HG03135 (cell line): ENCODE results near the gene CBFA2T3.

ENCODE experiments used
- ATAC-seq: cut with Tn5 transposase; IDR thresholded peaks from one replicate; pipeline ENCODE4 v1.9.1; 2021; ENCODE audit warnings: mild to moderate bottlenecking, moderate library complexity; ENCODE audit not compliant: unreplicated experiment

CBFA2T3 gene

GRCh38 chr16:88865310-88865709 lies 111.7 kb downstream of the CBFA2T3 start:
- ATAC-seq = no peak

GRCh38 chr16:88864521-88864920 lies 112.5 kb downstream of the CBFA2T3 start:
- ATAC-seq = no peak

DNA sequence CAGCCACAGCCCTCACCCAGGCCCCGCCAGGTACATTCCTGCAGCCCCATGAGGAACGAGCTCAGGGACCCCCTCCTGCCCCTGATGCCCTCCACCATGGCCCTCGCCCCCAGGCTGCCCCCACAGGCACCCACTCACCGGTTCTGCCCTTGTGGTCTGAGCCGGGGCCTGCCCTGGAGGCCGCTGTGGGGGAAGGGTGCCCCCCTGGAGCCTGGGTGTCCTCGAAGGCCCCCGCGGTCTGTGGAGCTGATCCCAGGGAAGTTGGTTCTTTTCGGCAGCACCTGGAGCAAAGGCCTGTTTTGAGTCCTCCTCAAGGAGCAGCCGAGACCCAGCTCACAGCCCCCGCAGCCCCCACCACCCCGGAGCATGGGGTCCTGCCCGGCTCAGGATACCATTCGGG lies 112.9 kb downstream of the CBFA2T3 start:
- no peak for ATAC-seq

- no peak for ATAC-seq
Measured at GRCh38 chr16:88863426-88863825, 113.6 kb downstream of the CBFA2T3 start.

DNA sequence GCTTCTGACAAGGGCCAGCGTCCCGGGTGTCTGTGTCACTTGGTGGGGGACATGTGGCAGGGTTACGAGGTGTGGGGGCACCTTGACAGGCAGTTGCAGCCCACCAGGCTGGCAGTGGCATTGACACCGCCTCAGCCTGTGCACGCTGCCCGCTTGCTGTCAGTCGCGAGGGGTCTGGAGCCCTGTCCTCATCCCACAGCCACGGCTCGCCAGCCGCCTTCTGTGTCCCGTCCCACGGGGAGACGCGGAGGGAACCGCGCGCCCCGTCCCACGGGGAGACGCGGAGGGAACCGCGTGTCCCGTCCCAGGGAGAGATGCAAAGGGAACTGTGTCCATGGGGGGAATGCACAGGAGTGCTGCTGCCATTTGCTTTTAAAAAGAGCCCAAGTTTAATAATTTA lies 114.0 kb downstream of the CBFA2T3 start:
- ATAC-seq = no peak

DNA sequence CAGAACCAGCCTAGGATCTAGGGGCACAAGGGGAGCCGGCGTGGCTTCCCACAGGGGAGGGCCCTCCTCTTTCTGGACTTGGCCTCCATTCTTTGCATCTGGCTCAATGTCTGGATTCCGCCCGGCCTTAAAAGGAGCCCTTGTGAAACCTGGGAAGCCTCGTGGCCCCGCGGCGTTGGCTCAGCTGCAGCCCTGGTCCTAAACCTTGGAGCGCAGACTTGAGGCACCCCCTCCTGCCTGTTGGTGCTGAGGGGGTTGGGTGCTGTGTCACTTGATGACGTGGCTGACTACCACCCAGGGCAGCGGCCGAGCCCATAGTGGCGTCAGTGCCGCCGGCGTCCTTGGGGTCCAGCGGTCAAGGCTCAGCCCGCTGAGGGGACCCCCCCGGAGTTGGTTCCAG lies 115.6 kb downstream of the CBFA2T3 start:
- ATAC-seq = no peak

DNA sequence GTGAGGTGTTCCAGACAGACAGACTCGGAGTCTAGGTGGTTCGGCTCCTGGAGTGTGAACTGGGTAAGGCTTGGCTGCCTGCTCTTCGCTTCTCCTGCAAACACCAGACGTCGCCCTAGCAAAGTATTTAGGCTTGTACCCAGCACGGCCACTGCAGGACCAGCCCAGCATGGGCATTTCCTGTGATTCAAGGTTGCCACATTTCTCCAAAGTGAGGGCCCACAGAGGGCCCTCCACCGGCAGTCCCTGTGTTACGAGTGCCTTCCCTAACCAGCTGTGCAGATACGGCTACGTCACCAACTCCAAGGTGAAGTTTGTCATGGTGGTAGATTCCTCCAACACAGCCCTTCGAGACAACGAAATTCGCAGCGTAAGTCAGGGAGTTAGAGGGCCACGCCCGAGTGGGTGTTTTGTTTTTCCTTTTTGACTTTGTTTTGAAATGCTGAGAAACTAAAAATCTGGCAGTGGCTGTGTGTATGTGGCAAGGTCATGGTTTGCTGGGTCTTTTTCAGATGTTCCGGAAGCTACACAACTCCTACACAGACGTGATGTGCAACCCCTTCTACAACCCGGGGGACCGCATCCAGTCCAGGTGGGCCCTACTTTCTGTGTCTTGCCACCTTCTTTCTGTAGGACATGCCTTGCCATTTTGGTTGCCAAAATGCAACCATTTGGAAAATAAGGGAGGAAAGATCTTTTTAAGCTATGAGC lies 117.5 kb downstream of the CBFA2T3 start:
- ATAC-seq = no peak

DNA sequence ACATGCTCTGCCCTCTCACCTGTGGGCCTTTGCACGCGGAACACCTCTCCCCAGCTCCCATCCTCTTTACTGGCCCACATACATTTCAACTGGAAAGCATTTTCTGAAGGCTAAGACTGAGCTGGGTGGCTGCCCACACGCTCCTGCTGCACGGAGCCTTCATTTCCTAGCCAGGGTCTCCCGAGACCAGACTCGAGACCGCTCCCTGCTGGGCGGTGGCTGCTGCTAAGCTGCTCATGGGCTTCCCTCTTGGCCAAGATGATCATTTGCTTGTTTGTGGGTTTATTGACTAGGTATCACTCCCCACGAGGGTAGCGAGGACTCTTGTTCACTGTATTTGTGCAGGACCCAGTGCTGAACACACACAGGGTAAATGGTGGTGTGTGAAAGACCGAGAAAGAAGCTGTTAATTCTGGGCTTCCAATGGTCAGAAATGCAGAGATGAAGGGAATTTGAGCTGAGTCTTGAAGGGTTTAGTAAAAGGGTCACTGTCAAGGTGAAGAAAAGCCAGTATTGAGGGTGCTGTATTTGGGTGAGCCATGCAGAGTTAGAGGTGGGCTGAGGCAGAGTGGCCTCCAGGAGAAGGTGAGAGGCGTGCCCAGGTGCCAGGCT lies 119.2 kb downstream of the CBFA2T3 start:
- peak; percentile 42 for ATAC-seq

DNA sequence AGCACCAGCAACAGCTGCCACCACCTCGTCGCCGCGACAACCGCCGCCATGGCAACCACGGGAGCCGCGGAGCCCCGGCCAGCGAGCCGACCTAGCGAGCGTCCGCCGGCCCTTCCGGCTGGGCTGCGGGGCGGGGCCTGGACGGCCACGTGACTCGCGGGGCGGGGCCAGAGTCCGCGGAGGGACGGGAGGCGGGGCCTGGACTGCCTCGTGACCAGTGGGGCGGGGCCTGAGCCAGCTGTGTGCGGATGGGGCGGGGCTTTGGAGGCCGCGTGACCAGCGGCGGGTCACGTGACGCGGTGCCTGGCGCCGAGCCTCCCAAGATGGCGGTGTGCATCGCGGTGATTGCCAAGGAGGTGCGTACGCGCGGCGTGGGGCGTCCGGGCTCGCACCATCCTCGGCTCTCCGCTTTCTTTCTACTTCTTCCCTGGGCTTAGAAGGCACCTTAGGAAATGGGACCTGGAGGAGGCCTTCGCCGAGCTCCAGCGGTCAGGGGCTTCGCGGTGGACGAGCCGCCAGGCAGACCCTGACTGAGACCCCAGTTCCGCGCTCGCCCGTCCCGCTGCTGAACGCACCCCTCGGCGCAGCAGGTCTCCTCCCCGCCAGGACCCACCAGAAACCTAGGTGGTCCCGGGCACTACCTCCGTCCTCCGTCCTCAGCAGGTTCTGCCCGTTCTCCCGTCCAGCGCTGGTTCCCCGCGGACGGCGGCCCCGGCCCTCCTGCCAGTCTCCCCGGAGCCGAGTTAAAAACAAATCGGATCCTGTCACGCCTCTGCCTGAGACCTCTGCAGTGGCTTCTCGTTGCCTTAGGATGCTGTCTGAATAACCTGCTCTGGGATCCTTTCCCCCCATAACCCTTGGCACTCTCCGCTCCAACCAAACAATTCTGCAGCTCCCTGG lies 119.9 kb downstream of the CBFA2T3 start, which contains the start of the genes GALNS and TRAPPC2L:
Gene GALNS (minus strand): TSS at position 120 of the 900 bp plus-strand sequence. CDS start 70 bp downstream, at position 50.
Gene TRAPPC2L (plus strand): TSS at position 300 of the 900 bp plus-strand sequence. CDS start 24 bp downstream, at position 324.
- peak; percentile 79 for ATAC-seq

DNA sequence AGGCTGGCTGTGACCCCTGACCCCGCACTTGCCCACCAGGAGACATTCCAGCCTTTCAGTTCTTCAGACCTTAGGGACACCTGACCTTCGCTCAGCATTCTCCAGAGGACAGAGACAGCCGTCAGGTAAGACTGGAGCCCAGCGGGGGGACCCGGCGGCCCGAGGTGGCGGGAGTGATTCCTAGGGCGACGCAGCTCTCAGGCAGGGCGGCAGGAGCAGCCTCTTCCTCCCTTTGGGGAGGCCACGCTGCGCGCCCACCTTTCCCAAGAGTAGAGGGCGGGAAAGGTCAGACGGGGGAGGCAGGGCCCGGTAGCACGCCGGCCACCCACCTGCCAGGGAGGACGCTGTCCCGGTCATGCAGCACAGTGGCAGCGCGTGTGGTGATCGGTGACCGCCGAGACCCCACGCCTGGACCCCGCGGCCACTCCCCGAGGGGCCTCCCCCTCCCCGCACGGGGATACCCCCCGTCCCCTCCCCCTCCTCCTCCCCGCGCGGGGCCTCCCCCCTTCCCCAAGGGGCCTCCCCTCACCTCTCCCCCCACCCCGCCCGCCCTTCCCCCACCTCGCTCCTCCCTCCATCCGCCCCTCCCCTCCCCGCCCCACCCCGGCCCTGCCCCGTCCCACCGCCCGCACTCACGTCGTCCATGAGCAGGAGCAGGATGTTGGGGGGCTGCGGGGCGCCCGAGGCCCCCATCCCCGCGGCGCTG lies 120.7 kb downstream of the CBFA2T3 start:
- no peak for ATAC-seq

DNA sequence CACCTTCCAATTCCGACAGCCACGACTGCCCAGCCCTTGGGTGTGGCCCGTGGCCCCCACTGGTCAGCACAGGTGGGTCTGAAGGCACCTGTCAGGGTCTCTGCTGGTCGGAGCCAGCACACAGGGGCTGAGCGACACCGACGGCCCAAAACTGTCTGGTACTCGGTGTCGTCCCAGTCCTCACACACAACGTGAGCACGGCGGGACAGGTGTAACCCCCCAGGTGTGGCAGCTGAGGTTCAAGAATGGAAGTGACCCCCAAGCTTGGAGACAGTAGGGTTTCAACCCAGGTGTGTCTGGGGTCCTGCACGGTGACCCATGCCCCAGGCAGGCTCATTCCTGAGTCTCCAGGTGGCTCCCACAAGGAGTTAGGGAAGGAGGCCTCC lies 121.3 kb downstream of the CBFA2T3 start:
- ATAC-seq = no peak

DNA sequence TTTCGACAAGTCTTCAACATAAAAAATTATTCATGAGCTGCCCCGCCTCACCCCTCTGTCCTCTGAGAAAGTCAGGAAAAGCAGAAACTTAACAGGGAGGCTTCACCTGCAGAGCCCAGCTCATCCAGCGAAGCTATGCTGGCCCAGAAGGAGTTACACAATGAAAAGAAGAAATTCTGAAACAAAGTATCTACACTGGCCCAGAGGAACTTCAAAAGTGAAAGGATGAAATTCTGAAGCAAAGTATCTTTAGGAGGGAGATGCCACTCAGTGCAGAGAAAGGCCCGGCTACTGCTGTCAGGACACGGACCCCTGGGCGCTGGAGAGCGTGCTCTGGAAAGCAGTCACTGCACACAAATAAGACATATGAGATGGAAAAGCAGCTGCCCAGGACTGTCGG lies 121.8 kb downstream of the CBFA2T3 start:
- no peak for ATAC-seq

GRCh38 chr16:88854306-88855111 lies 122.5 kb downstream of the CBFA2T3 start:
- no peak for ATAC-seq

DNA sequence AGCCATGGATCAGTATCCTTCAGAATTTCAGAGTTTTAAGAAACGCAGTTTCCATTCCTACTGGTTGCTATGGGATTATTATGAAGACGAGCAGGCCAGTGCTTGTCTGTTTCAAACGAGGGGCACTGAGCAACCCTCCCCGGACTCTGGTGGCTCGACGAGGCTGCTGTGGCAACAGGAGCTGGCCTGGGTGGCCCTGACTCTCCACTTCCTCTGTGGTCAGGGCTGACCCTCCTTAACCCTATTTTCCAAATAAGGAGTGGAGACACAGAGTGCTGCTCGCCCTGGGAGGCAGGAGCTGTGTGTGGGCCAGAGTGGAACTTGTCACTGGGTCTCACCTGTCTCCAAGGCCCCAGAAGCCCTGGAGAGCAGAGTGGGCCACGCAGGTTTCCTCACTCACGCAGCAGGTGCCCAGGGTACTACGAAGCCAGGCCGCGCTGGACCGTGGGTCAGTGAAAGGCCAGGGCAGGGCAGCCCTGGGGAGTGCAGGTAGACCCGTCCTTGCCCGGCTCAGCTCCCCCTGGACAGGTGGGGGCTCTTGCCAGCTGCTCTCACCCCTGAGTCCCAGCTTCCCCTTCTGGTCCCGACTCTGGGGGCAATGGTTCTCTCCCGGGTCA lies 123.6 kb downstream of the CBFA2T3 start:
- no peak for ATAC-seq

DNA sequence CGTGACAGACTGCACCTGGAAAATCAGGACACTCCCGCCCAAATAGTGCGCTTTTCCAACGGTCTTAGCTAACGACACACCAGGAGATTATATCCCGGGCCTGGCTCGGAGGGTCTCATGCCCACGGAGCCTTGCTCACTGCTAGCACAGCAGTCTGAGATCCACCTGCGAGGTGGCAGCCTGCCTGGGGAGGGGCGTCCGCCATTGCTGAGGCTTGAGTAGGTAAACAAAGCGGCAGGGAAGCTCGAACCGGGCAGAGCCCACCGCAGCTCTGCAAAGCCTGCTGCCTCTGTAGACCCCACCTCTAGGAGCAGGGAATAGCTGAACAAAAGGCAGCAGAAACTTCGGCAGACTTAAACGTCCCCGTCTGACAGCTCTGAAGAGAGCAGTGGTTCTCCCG lies 125.4 kb downstream of the CBFA2T3 start:
- no peak for ATAC-seq

GRCh38 chr16:88850531-88851199 lies 126.3 kb downstream of the CBFA2T3 start:
- ATAC-seq = no peak

DNA sequence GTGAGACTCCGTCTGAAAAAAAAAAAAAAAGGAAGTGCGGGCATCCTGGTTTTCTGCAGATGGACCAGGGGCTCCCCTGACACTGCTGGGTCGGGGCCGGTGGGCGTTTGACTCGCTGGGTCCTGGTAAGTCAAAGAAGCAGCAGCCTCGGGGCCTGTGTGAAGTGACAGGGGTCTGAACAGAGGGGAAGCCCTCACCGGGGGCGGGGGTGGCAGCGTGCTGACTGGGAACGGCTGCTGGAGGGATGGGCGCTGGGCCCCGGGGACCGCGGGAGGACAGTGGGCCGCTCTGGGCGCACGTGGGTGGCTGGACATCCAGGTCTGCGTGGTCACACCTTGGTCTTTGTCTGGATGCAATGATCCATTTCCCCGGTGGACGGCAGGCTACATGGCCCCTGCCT lies 128.4 kb downstream of the CBFA2T3 start:
- no peak for ATAC-seq

DNA sequence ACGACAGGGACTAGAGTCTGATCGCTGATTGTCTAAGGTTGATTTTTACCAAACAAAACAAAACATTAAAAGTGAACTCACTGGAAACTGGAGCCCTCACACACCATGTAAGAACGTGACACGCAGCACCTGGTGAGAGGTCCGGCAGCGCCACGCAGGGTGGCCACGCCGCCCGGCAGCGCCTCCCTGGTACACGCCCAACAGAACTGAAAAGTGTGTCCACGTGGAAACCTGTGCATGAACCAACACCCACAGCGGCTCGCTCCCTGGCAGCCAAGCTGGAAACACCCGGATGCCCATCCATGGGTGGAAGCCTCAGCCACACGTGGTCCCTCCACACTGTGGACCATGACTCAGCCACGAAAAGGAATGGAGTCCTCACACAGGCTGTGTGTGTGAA lies 129.4 kb downstream of the CBFA2T3 start:
- no peak for ATAC-seq

DNA sequence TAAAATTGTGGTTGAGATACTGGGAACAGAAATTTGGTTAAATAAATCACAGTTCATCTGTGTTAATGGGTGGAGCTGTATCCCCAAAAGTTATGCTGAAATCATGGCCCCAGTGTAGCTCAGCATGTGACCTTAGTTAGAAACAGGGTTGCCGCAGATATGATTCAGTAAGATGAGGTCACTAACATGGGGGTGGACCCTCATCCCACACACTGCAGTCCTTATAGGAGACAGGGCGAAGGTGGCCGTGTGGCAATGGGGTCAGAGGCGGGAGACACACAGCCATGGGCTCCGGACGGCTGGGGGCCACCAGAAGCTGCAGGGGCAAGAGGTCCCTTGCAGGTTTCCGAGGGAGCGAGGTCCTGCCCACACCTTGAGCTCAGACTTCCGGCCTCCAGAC lies 130.9 kb downstream of the CBFA2T3 start:
- no peak for ATAC-seq
